ENCODE data around the gene CSNK2A2. TPM values are rescaled to one million over a fixed set of nuclear protein-coding genes. Genes with fewer than 3 reads are reported as not detected.

Gene CSNK2A2
- total and polyA plus RNA-seq, 2 donors (not counting 3 experiments of a cell fraction or from before 2014, with no cell fraction given): 43.3 to 125 TPM

DNA sequence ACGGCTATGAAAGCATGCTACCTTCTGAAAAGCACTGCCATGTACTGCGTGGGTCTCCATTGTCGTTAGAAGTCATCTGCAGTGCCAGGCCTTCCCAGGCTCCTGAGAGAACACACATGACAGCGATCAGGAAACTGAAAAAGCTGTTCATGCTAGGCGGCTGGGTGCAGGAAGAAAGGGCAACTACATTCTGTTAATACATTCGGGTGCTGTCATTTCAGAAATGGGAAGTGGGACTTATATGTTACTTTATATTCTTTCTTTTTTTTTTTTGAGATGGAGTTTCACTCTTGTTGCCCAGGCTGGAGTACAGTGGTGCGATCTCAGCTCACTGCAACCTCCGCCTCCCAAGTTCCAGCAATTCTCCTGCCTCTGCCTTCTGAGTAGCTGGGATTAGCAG lies 88.6 kb downstream of the CSNK2A2 start:
- no peak overlapping the region for H3K4me3 ChIP-seq (replicated peaks in 1 of 3; ENCODE audit: insufficient read depth in 1 of 3, low read depth in 1 of 3, low read length in 3 of 3)
- CTCF ChIA-PET: interaction anchor here (1.5 kb wide), 2 partner anchors 10 to 12 kb away, joined by 4 to 5 read pairs; no protein-coding TSS in a partner anchor
- POLR2A ChIA-PET: no interaction called here

More for the DNA sequence above, 88.6 kb downstream of the CSNK2A2 start:
- no peak overlapping the region for H3K4me2 ChIP-seq (ENCODE audit: insufficient read depth, low read length)
- no peaks in the 10 kb centered on the region for H3K9me3 ChIP-seq (replicated peaks; ENCODE audit: control insufficient read depth, insufficient read depth, low read length)
- dilution Hi-C loops (cut with MboI; ENCODE audit: extremely low pct_ligation_motif_present, low sequenced_read_pairs): no loop called here
- no peak for FAIRE-seq
- no TSS peak for BruUV-seq (replicated peaks)
- no peaks in the 10 kb centered on the region for H3K79me2 ChIP-seq (ENCODE audit: control insufficient read depth, insufficient read depth, low read length)
- TF ChIP-seq POLR2A (IDR thresholded peaks at IDR 0.05; ENCODE audit: low read depth, low read length) (no peak), JUN (IDR thresholded peaks at IDR 0.05; ENCODE audit: borderline replicate concordance, insufficient read depth, insufficient read length, low read depth) (no peak), FOS (IDR thresholded peaks at IDR 0.05; ENCODE audit: borderline replicate concordance, insufficient read depth, low read length) (no peak), GATA2 (IDR thresholded peaks at IDR 0.05; ENCODE audit: insufficient read depth, insufficient read length, low read depth, low read length) (no peak), EZH2 (IDR thresholded peaks at IDR 0.05; ENCODE audit: borderline replicate concordance, low read depth, low read length, severe bottlenecking) (no peak), POLR2AphosphoS5 (IDR thresholded peaks at IDR 0.05; ENCODE audit: insufficient read depth, low read depth, low read length) (no peak), MYC (IDR thresholded peaks at IDR 0.05; ENCODE audit: low read depth, low read length) (no peak)
- TF ChIP-seq, protein P1, sequence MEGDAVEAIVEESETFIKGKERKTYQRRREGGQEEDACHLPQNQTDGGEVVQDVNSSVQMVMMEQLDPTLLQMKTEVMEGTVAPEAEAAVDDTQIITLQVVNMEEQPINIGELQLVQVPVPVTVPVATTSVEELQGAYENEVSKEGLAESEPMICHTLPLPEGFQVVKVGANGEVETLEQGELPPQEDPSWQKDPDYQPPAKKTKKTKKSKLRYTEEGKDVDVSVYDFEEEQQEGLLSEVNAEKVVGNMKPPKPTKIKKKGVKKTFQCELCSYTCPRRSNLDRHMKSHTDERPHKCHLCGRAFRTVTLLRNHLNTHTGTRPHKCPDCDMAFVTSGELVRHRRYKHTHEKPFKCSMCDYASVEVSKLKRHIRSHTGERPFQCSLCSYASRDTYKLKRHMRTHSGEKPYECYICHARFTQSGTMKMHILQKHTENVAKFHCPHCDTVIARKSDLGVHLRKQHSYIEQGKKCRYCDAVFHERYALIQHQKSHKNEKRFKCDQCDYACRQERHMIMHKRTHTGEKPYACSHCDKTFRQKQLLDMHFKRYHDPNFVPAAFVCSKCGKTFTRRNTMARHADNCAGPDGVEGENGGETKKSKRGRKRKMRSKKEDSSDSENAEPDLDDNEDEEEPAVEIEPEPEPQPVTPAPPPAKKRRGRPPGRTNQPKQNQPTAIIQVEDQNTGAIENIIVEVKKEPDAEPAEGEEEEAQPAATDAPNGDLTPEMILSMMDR (IDR thresholded peaks at IDR 0.05; ENCODE audit: extremely low read depth in 1 of 2, insufficient read depth in 1 of 2, low read depth in 1 of 2, low read length in 2 of 2): no peak
- TF ChIP-seq, protein P2, sequence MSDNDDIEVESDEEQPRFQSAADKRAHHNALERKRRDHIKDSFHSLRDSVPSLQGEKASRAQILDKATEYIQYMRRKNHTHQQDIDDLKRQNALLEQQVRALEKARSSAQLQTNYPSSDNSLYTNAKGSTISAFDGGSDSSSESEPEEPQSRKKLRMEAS (IDR thresholded peaks at IDR 0.05; ENCODE audit: insufficient read depth, insufficient read length): no peak
- intact Hi-C loops (cut with micrococcal nuclease): no loop called here
- H2AFZ ChIP-seq (ENCODE audit: low read depth, low read length): no peak overlapping the region
- H3K4me1 ChIP-seq (ENCODE audit: control insufficient read depth, extremely low read depth, insufficient read depth, low read length): peaks cover 3% of the 10 kb centered on the region
- no peaks in the 10 kb centered on the region for H3K9me1 ChIP-seq (replicated peaks; ENCODE audit: control insufficient read depth, extremely low read depth, insufficient read depth, low read length)
- H3K9ac ChIP-seq (replicated peaks; ENCODE audit: extremely low read depth, insufficient read depth, low read length): no peak overlapping the region
- no peaks in the 10 kb centered on the region for H4K20me1 ChIP-seq (replicated peaks; ENCODE audit: control insufficient read depth, extremely low read depth, insufficient read depth, low read length)
- H3K36me3 ChIP-seq (ENCODE audit: control insufficient read depth in 2 of 2, extremely low read depth in 1 of 2, insufficient read depth in 2 of 2, low read length in 2 of 2): peaks cover 0 to 4% of the 10 kb centered on the region in 2 experiments
- DNase-seq (ENCODE audit: low read depth, low spot score): no peak
- H3K27me3 ChIP-seq (ENCODE audit: control insufficient read depth in 2 of 2, insufficient read depth in 2 of 2, low read length in 2 of 2): no peaks in the 10 kb centered on the region
- H3K27ac ChIP-seq (ENCODE audit: insufficient read depth, low read depth, low read length): no peak overlapping the region

Small RNA genes within 50 kb of the gene (small RNA-seq; reads per million reads assigned to genes)
- not detected for gene RN7SL645P (ENCODE audit: insufficient read depth, insufficient read length, low read depth, low replicate concordance)

Other genes with a start within 250 kb of the CSNK2A2 start
- not detected in 2 replicates for gene CNGB1, start 227.0 kb downstream of the CSNK2A2 start, total RNA-seq
- not detected in 2 replicates for gene CNGB1, start 227.0 kb downstream of the CSNK2A2 start, polyA plus RNA-seq
- gene ZNF319, start 197.4 kb downstream of the CSNK2A2 start, total RNA-seq: 9.9 TPM in 2 replicates
- 5.4 and 7.6 TPM in 2 replicates for gene ZNF319, start 197.4 kb downstream of the CSNK2A2 start, polyA plus RNA-seq
- 64.6 and 66.6 TPM in 2 replicates for gene USB1, start 196.7 kb downstream of the CSNK2A2 start, total RNA-seq
- gene USB1, start 196.7 kb downstream of the CSNK2A2 start, polyA plus RNA-seq: 73.0 and 83.8 TPM in 2 replicates
- gene MMP15, start 172.4 kb downstream of the CSNK2A2 start, total RNA-seq: 13.1 and 16.0 TPM in 2 replicates
- 12.6 and 14.5 TPM in 2 replicates for gene MMP15, start 172.4 kb downstream of the CSNK2A2 start, polyA plus RNA-seq
- gene CFAP20, start 68.7 kb downstream of the CSNK2A2 start, total RNA-seq: 44.7 and 46.8 TPM in 2 replicates
- gene CFAP20, start 68.7 kb downstream of the CSNK2A2 start, polyA plus RNA-seq: 65.5 and 70.9 TPM in 2 replicates
- gene PRSS54, start 96.9 kb upstream of the CSNK2A2 start, total RNA-seq: not detected in 2 replicates
- not detected in 2 replicates for gene PRSS54, start 96.9 kb upstream of the CSNK2A2 start, polyA plus RNA-seq
- gene GINS3, start 194.4 kb upstream of the CSNK2A2 start, total RNA-seq: 24.1 and 29.0 TPM in 2 replicates
- 17.2 and 17.3 TPM in 2 replicates for gene GINS3, start 194.4 kb upstream of the CSNK2A2 start, polyA plus RNA-seq

Data from endothelial cell of umbilical vein (primary cell).